Brain microvascular endothelial cell (primary cell): ENCODE measurements around the gene FAM229B.

Experiments used
- DNase-seq: peaks from one replicate; pipeline ENCODE4 v3.0.0-alpha.2; 2020
- H3K27ac ChIP-seq: fragments of 250-450 bp; sonication (Bioruptor Pico); 2 replicates; pipeline ENCODE4 v1.5.1; 2020; ENCODE audit warnings: mild to moderate bottlenecking, moderate library complexity
- H3K27me3 ChIP-seq: fragments of 250-450 bp; sonication (Bioruptor Pico); replicated peaks from 2 replicates; pipeline ENCODE4 v1.5.1; 2020; ENCODE audit warnings: mild to moderate bottlenecking
- H3K36me3 ChIP-seq: fragments of 250-450 bp; sonication (Bioruptor Pico); replicated peaks from 2 replicates; pipeline ENCODE4 v1.5.1; 2020; ENCODE audit warnings: mild to moderate bottlenecking
- H3K4me3 ChIP-seq: 2 replicates; pipeline ENCODE4 v1.5.1; 2011; ENCODE audit warnings: low read depth, mild to moderate bottlenecking, control low read depth, low read length, moderate library complexity
- in situ Hi-C: cut with HindIII; loops from 2 replicates; pipeline ENCODE4 v1.10.0; 2017; ENCODE audit warnings: low sequenced_read_pairs, low pct_ligation_motif_present
- TF ChIP-seq, protein P1 (sequence below): IDR thresholded peaks from 2 replicates; pipeline ENCODE4 v1.5.1; 2011; ENCODE audit warnings: low read depth, mild to moderate bottlenecking, moderate library complexity, low read length, control low read depth, inconsistent platforms; ENCODE audit errors: missing control alignments

The FAM229B gene

GRCh38 chr6:112117554-112117953 lies 30.2 kb downstream of the FAM229B start:
- H3K27ac ChIP-seq, result peak overlapping the region; percentile 9
- TF ChIP-seq, protein P1, sequence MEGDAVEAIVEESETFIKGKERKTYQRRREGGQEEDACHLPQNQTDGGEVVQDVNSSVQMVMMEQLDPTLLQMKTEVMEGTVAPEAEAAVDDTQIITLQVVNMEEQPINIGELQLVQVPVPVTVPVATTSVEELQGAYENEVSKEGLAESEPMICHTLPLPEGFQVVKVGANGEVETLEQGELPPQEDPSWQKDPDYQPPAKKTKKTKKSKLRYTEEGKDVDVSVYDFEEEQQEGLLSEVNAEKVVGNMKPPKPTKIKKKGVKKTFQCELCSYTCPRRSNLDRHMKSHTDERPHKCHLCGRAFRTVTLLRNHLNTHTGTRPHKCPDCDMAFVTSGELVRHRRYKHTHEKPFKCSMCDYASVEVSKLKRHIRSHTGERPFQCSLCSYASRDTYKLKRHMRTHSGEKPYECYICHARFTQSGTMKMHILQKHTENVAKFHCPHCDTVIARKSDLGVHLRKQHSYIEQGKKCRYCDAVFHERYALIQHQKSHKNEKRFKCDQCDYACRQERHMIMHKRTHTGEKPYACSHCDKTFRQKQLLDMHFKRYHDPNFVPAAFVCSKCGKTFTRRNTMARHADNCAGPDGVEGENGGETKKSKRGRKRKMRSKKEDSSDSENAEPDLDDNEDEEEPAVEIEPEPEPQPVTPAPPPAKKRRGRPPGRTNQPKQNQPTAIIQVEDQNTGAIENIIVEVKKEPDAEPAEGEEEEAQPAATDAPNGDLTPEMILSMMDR, result no peak
- peaks cover 64% of the 10 kb centered on the region for H3K36me3 ChIP-seq
- no peaks in the 10 kb centered on the region for H3K27me3 ChIP-seq
- in situ Hi-C loops, result no loop called here
- no peak overlapping the region for H3K4me3 ChIP-seq
- peak; percentile 4 for DNase-seq

DNA sequence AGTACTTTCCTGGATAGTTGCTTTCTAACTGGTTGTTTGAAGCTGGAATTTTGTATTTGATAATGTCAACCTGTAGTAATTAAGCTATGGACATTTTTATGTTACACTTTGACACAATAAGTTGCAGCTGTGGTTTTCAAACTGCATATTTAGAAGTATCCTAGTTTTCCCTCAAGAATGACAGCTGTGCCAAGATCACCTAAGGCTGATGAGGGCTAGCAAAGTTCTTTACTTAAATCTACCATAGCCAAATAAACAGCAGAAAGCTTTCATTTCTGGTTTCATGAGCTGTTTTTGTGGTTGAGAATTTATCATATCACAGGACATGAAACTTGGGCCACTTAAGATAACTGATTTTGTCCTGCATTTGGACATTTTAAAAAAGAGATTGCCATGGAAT lies 30.6 kb downstream of the FAM229B start:
- in situ Hi-C loops, result no loop called here
- Histone ChIP-seq H3K27ac (peak overlapping the region; percentile 9), H3K27me3 (no peaks in the 10 kb centered on the region), H3K36me3 (peaks cover 64% of the 10 kb centered on the region), H3K4me3 (no peak overlapping the region)
- TF ChIP-seq, protein P1, result no peak
- no peak for DNase-seq

DNA sequence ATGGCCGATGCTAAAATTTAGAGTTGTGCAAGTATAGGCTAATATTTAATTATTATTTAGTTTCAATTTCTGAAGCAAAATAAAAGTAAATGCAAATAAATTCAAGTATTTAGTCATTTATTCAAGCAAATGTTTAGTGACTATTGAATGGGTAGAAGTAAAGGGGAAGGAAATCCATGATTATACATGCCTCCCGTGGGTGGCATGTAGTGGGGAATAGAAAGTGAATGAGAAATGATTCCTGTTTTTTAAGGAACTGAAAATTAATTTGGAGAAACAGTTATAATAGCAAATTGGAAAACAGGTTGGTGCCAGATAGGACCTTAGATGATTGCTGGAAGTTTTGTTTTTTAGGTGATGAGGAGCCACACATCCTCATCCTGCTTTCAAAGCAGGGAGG lies 35.4 kb downstream of the FAM229B start:
- TF ChIP-seq, protein P1, result no peak
- in situ Hi-C loops, result no loop called here
- peaks cover 63% of the 10 kb centered on the region for H3K36me3 ChIP-seq
- DNase-seq, result no peak
- no peaks in the 10 kb centered on the region for H3K27me3 ChIP-seq
- no peak overlapping the region for H3K27ac ChIP-seq
- H3K4me3 ChIP-seq, result no peak overlapping the region

DNA sequence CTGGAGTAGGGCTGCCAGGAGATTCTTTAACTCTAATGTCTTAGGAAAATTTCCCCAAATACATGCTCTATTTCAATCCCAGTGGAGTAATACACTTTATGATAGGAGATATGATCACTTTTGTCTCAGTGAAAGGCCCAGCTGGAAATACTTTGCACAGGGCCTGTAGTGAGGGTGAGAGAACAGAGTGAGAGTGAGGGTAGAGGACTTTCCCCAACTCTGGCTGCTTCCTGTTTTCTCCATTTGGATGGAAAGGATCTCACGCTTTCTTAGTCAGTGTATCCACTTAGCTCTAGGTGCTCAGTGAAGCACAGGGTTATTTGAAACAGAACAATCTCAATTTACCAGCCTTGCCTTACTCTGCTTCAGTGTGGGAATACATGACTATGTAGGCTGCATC lies 36.6 kb downstream of the FAM229B start:
- Histone ChIP-seq H3K36me3 (peaks cover 72% of the 10 kb centered on the region), H3K27ac (no peak overlapping the region), H3K4me3 (no peak overlapping the region), H3K27me3 (no peaks in the 10 kb centered on the region)
- in situ Hi-C loops, result no loop called here
- TF ChIP-seq, protein P1, result no peak
- DNase-seq, result no peak

GRCh38 chr6:112128208-112128607 lies 40.8 kb downstream of the FAM229B start:
- TF ChIP-seq, protein P1, result no peak
- peaks cover 72% of the 10 kb centered on the region for H3K36me3 ChIP-seq
- in situ Hi-C loops, result no loop called here
- no peaks in the 10 kb centered on the region for H3K27me3 ChIP-seq
- DNase-seq, result no peak
- H3K27ac ChIP-seq, result no peak overlapping the region
- no peak overlapping the region for H3K4me3 ChIP-seq

GRCh38 chr6:112130878-112131277 lies 43.5 kb downstream of the FAM229B start:
- no peak overlapping the region for H3K4me3 ChIP-seq
- in situ Hi-C loops, result no loop called here
- no peaks in the 10 kb centered on the region for H3K27me3 ChIP-seq
- no peak overlapping the region for H3K27ac ChIP-seq
- TF ChIP-seq, protein P1, result no peak
- peaks cover 77% of the 10 kb centered on the region for H3K36me3 ChIP-seq
- DNase-seq, result no peak
